ENCODE data around the gene YIPF4.
A peak's percentile ranks its signal among the peaks of the same experiment; 100 is the strongest.
"Not testable (repeated sequence)": the region's sequence is repeated elsewhere in the genome, so short reads cannot be mapped to it uniquely, and the experiment has no call there.

The YIPF4 gene

DNA sequence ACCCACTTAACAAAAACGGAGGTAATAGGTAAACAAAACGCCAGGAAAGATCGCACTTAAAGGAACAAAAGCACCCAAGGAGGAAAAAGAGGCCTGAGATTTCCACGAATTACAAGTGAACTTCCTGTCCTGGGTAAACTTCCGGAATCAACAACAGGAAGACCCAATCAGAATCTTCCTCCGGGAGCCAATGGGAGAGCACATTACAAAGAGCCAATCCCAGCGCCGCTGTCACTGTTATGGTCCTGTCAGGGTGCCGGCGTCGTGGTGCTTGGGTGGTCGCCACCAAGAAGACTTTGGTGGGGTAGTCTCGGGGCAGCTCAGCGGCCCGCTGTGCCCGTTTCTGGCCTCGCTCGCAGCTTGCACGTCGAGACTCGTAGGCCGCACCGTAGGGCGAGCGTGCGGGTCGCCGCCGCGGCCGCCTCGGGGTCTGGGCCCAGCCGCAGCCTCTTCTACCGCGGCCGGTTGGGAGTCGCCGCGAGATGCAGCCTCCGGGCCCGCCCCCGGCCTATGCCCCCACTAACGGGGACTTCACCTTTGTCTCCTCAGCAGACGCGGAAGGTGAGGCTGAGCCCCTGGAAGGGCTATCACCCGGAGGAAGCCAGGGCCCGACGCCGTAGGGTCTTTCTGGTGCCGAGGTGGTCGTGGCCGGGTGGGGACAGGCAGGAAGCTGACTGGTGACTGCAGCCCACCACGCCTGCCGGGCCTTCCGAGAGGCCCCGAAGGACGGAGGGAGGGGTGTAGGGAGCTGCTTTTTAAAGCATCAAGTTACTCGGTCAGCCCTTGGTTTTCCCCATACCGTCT lies at the start of gene YIPF4:
Gene YIPF4 (plus strand): TSS at position 231 of the 804 bp plus-strand sequence. CDS start 252 bp downstream, at position 483.
- peak; percentile 87 for DNase-seq

GRCh38 chr2:32228181-32228580 lies 49.5 kb upstream of the YIPF4 start:
- DNase-seq: no peak

GRCh38 chr2:32229635-32230034 lies 48.1 kb upstream of the YIPF4 start:
- DNase-seq: peak; percentile 64

DNA sequence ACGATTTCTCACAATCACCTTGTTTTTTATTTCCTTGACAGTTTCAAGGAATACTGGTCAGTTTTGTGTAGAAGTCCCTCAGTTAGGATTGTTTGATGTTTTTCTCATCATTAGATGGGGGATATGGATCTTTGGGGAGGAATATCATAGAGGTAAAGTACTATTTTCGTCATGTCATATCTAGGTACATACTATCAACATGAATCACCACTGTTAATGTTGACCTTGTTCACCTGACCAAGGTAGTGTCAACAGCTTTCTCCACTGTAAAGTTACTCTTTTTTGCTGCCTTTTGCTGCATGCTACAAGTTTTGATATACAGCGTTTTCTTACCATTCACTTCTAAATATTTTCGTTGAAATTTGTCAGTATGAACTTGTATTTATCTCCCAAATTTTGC lies 45.7 kb upstream of the YIPF4 start:
- DNase-seq: no peak

DNA sequence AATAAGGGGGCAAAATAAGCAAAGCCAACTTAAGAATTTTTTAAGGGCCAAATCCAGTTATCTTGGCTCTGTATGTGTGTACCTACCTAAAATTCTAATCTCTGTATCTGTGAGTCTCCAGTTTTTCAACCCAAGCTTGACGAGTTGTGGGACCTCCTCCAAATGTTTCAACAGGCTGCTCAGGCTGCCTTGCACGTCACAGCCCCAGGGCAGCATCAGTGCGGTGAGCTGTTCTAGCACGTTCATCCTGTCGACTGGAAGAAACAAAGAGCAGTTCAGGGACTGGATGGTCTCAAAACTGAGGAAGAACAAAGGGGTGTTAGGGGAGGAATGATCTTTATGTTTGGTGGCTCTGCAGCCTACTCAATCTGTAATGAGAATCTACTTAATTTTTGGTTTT lies 42.4 kb upstream of the YIPF4 start:
- no peak for DNase-seq

DNA sequence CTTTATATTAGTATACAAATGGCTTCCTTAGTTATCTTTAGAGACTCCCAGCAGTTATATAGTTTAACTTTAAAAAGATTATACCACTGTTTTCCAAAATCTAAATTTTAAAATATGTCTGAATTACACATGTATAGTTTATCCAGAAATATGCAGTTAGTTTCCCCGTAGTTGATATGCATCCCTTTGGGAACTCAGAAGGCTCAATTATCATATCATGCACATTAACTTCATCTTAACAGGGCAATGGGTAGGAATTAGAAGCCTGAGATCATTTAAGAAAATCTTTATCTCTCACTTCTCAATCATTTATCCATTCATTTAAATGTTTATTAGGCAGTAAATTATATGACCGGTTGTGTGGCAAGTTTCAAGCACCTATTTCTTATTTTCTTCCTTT lies 40.2 kb upstream of the YIPF4 start:
- no peak for DNase-seq

DNA sequence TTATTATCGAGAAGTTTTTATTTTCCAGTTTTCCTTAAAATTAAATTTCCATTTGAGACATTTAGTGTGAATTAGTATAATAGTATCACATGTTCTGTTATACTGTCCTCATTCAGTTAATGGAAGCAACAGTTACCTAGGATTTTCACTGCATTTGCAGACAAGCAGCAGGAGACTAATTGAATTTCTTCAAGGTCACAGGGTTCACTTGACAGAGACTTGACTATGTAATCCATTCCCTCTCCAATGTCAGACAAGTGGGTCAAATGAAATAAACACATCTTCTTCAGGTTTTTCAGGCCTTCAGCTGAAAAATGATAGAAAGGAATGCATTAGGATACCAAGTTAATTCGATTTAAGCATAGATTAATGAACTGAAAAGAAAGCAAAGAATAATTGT lies 39.7 kb upstream of the YIPF4 start:
- no peak for DNase-seq

GRCh38 chr2:32242331-32242730 lies 35.4 kb upstream of the YIPF4 start:
- no peak for DNase-seq

- DNase-seq: peak; percentile 48
Measured at GRCh38 chr2:32246911-32247310, 30.8 kb upstream of the YIPF4 start.

DNA sequence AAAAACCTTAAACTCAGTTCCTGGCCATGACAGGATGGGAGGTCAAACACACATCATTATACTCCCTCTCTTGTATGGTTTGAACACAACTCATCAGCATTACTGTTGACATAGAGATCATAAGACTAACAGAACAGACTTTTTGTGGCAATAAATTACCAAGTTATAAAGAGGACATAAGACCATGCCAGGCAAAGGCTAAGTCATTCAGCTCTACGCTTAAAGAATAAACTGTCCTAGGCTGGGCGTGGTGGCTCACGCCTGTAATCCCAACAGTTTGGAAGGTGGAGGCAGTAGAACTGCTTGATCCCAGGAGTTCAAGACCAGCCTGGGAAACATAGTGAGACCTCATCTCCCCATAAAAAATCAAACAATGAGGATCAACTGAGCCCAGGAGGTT lies 29.4 kb upstream of the YIPF4 start:
- DNase-seq: peak; percentile 8

GRCh38 chr2:32249731-32250236 lies 27.9 kb upstream of the YIPF4 start:
- DNase-seq: no peak

DNA sequence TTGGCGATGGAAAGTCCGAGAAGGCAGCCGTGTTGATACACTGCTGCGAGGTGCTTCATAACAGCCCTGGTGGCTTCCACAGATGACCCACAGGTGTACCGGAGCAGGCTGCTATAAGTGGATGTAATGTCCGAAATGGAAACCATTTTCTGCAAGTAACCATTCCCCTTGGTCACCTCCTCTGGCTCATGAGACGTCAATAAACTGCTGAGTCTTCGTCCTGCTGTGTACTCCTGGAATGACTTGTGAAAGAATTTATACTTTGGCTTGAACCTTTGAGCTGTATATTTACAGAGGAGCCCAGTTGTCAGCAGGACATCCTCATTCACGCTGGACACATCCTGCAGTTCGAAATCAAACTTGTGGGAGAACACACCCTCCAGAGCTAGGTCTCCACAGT lies 27.4 kb upstream of the YIPF4 start:
- no peak for DNase-seq

GRCh38 chr2:32258242-32258641 lies 19.5 kb upstream of the YIPF4 start:
- DNase-seq: no peak

GRCh38 chr2:32260376-32260775 lies 17.3 kb upstream of the YIPF4 start:
- DNase-seq: no peak

- no peak for DNase-seq
Measured at GRCh38 chr2:32262105-32262504, 15.6 kb upstream of the YIPF4 start.

- DNase-seq: no peak
Measured at GRCh38 chr2:32264422-32265105, 13.1 kb upstream of the YIPF4 start, which contains the start of gene NLRC4. Gene NLRC4, minus strand, starts transcription at chr2:32264886. Its CDS starts 8,111 bp downstream, at chr2:32256775.

- no peak for DNase-seq
Measured at GRCh38 chr2:32271063-32271462, 6.6 kb upstream of the YIPF4 start.

DNA sequence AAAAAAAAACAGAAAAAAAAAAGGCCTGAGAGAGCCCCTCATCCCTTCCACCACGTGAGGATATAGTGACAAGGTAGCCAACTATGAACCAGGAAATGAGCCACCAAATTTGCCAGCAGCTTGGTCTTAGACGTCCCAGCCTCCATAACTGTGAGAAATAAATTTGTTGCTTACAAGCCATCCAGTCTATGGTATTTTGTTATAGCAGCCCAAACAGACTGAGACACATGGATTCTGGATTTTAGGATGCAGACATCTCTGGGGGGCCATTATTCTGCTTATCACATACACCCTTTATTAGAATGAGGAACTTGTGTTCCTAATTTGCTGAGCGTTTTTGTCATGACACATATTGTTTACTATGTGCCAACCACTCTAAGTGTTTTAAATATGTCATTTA lies 5.4 kb upstream of the YIPF4 start:
- no peak for DNase-seq

DNA sequence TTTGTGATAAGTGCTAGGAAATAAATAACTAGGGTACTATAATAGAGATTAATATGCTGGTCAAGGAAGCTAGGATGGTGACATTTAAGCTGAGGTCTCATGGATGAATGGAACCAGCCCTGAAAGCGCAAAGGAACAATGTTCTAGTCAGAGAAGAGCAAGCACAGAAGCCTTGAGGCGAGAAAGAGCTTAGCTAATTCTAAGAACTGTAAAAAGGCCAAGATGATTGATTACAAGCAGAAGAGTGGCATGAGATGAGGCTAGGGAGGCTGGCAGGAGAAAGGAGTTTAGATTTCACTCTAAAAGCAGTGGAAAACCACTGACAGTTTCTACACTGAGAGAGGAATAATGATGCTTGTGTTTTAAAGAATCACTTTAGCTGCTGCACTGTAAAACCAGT lies 3.4 kb upstream of the YIPF4 start:
- no peak for DNase-seq

DNA sequence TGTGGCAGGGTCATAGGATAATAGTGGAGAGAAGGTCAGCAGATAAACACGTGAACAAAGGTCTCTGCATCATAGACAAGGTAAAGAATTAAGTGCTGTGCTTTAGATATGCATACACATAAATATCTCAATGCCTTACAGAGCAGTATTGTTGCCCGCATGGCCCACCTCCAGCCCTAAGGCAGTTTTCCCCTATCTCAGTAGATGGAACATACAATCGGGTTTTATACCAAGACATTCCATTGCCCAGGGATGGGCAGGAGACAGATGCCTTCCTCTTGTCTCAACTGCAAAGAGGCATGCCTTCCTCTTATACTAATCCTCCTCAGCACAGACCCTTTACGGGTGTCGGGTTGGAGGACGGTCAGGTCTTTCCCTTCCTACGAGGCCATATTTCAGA lies 1.9 kb upstream of the YIPF4 start:
- DNase-seq: not testable (repeated sequence)

DNA sequence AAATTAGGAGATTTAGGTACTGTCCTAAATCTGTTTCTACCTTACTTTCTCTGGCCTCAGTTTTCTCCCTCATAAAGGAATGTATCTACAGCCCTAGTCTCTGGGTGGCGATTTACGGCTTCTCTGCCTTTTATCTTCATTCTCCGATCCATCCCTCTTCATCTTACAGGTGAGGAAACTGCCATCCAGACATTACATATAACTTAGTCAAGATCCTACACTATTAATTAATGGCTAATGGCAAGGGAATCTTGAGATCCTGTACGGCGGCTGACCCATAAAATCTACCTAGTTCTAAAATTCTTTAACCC lies 386 bp upstream of the YIPF4 start:
- no peak for DNase-seq

DNA sequence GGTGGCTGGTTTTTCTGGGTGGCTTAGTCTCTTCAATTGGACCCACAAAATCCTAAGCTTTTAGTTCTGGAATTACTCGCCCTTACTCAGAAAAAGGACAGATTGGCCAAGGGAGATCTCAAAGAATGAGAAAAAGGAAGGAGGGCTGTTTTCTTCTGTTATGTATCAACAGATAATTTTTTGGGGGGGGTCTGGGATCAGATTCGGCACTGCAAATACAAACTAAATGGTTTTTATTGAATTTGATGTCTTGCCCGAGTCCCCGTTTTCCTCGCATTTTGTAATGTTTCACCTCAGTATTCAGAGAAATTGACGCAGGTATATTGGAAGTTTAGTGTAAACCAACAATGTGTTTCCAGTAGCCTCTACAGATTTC lies 762 bp downstream of the YIPF4 start:
- DNase-seq: no peak

DNA sequence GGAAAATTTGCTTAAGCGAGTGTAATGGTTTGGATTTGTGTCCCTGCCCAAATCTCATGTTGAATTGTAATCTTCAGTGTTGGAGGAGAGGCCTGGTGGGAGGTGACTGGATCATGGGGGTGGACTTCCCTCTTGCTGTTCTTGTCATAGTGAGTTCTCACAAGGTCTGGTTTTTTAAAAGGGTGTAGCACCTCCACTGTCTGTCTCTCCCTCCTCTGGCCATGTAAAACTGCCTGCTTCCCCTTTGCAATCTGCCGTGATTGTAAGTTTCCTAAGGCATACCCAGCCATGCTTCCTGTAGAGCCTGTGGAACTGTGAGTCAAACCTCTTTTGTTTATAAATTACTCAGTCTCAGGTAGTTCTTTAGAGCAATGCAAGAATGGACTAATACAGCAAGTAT lies 6.6 kb downstream of the YIPF4 start:
- DNase-seq: no peak

All from NCI-H69 (cell line).